SW 1271 (cell line): ENCODE measurements around the gene SELENOS.

Experiments used
- DNase-seq, 2 experiments: peaks; one replicate each; lab custom pipeline; 2025; lab: John Stamatoyannopoulos, UW

SELENOS gene

DNA sequence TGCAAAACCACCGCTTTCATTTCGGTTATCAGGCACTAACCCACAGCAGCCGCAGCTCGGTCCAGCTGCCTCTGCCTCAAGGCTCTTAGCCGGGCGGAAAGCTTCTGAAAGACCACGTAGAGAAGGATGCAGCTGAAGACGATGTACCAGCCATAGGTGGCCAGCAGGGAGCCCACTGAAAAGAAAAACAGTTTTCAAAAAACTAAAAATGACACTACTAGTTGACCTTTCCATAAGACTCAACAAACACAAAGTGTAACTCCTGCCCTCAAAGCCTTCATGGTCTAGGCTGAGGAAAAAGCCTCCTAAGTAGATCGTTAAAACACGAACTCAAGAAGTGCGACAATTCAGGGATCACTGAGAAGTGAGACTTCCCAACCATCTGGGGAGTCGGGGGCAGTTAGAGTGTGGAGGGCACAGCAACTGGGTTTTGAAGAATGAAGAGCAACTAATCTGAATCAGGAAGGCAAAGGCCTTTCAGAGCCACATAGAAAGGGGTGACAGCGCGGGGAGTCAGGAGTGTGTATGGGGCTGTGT, 716 bp downstream of the SELENOS start:
- peak in 1 of 2 experiments; percentile 48 for DNase-seq

GRCh38 chr15:101275018-101275417, 2.3 kb downstream of the SELENOS start:
- DNase-seq: no peak

GRCh38 chr15:101273534-101273933, 3.8 kb downstream of the SELENOS start:
- no peak for DNase-seq

GRCh38 chr15:101272584-101272983, 4.7 kb downstream of the SELENOS start:
- no peak for DNase-seq

- peak in 1 of 2 experiments; percentile 20 for DNase-seq
These were observed 7.6 kb downstream of the SELENOS start for GRCh38 chr15:101269479-101270223.

DNA sequence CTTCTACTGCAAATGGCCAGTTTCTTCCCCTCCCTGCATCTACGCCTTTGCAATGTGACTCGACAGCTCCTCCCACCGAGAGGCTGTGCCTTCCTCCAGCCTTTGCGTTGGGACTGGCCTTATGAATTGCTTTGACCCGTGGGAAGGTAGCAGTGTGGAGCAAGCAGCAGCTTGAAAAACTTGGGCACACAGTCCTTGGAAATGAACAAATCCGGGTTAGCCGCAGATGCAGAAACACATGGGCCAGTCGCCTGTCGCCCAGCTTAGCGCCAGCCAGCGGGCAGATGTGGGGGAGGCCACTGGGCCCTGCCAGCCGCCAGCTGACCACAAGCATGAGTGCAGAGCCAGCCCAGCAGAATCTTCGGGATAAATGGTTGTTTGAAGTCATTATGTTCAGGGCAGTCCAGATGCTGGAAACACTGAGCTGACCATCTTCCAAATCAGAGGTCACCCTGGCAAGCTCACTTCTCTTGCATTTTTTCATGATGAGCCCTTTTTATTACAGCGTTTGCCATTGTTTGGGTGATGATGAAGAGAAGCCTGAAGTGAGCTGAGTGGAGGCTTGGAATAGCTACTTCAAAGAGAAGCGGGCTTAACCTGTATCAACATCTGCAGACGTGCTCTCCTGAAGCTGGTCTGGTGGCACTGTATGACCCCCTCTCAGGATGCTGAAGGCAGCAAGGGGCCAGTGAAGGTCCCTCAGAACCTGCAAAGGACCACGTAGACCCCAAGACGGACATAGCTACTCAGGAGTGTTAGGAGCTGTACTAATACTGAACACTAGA, 9.8 kb downstream of the SELENOS start:
- no peak for DNase-seq

DNA sequence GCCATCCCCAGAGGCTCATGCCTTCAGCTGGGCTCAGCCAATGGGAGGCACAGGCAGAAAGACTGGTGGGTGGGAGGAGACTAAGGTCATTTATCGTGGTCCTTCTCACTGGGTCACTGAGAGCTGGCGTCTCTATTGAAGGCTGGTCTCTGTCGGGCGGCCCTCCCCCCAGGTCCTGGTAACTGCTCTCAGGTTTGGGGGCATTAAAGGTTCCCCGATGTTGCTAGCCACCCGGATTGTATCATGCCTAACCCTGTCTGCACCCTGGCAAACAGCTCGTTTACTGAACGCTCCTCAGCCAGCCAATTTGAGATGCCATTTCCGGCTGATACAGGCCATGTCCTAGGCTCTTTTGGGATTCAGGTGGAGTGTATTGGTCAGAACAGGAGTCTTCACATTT, 10.5 kb downstream of the SELENOS start:
- no peak for DNase-seq

- no peak for DNase-seq
These were observed 11.3 kb downstream of the SELENOS start for GRCh38 chr15:101266034-101266433.

DNA sequence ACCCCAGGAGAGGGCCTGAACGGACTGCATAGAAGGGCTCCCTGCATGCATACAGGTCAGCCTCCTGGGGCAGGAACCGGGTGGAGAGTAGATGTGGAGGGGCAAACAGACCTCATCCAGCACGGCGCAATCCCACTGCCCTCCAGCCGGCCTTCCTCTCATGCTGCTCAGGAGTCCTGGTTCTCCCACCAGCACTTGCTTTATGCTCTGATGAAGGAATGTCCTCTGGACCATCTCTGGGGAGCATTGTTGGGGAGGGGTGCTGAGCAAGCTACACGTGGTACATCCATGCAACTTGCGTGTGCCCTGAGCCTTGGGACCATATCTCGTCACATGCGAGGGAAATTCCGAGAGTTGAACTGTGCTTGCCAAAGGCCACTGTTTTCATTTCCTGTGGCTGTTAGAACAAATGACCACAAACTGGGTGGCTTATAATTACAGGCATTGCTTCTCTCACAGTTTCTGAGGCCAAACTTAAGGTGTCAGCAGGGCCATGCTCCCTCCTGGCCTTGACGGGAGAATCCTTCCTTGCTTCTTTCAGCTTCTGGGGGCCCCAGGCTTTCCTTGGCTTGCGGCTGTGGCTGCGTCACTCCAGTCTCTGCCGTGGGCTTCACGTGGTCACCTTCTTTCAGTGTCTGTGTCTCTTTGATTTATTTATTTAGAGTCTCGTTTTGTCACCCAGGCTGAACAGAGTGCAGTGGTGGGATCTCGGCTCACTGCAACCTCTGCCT, 12.2 kb downstream of the SELENOS start:
- no peak for DNase-seq

DNA sequence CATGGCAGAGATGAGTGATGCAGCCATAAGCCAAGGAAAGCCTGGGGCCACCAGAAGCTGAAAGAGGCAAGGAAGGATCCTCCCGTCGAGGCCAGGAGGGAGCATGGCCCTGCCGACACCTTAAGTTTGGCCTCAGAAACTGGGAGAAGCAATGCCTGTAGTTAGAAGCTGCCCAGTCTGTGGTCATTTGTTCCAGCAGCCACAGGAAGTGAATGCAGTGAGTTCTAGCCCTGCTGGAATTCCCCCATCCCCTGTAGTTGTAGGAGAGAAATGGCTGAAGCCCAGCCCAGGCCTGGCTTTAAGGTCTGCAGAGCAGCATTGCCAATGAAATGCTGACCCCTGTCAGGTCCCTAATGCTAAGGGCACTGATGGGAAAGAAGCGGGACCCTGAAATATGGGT, 13.3 kb downstream of the SELENOS start:
- DNase-seq: no peak

- no peak for DNase-seq
These were observed 14.7 kb downstream of the SELENOS start for GRCh38 chr15:101262551-101262950.

DNA sequence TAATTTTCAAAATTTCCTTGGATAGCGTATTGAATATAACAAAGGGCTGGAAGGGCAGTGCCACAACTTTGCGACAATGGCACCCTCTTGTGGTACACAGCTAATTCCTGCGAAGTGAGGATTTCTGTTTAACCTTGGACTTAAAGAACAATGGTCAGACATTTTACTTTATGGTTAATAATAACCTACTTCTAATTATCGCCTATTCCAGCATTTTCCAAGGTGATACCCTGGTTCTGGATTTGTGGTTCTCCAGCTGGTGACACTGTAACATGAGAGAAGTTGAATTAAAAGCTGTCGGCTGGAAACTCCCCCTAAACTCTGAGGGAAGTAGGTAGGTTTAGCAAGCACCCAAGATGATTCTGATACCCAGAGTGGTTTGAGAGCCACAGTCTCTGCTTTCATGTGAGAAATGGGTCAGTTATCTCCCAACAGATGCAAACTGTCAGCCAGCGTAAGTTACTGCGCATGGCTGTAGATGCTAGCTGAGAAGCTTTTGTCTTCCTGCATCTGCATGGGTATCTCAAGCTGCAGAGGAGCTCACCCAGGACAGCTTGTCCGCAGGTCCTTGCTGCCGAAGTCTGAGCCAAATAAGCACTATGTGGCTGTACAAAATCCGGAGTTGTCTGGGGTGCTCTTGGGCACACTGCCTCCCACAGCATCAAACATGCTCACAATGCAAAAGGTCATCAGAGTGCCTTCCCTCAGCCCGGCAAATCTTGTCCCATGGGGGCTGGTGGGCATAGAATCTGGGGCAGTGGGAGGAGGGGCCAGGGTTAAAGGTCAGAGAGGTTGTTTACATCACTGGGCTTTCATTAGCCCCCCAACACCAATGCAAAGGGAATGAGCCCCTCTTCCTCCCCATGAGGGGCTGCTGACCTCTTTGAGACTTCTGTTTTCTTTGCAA, 18.8 kb downstream of the SELENOS start:
- DNase-seq: peak in 1 of 2 experiments; percentile 79

DNA sequence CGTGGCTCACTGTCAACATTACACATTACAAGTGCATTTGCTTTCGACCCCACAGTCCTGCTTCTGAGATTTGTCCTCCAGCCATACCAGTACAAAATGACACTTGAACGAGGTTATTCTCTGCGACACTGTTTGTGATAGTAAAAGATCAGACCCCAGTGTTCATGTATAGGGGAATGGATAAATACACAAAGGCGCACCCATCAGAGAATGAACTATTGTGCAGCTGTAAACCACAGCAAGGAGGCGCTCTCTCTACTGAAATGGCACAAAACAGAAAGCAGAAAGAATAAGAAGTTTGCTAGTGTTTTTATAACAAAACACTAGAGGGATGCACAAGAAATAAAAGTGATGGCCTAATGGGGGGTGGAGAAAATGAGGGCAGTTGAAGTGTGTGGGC, 20.5 kb downstream of the SELENOS start:
- DNase-seq: peak in 1 of 2 experiments; percentile 32

DNA sequence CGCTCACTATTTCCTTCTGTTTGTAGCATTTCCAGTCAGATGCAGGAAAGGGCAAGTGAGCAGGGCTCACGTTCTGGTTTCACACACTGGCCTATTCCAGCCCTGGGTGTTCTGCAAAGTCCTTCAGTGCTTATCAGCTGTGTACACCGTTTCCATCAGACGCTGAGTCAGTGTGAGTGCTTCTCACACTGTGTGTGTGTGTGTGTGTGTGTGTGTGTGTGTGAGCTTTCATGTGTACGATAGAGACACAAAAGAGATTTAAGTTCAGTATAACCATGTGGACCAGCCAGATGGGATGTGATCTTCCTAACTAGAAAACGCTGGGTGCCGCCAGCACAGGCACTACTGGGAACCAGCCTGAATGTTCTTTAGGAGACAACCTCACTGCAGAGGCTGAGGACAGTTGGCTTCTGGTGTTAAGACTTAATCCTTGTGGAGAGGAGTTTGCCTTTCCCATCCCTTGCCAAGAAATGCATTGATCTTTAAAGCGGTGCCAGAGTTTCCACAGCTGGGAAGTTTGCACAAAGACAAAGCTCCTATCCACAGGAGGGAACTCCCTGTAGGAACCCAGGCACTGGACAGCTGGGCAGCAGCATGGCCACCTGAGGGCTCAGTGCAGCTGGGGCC, 21.6 kb downstream of the SELENOS start:
- DNase-seq: no peak

DNA sequence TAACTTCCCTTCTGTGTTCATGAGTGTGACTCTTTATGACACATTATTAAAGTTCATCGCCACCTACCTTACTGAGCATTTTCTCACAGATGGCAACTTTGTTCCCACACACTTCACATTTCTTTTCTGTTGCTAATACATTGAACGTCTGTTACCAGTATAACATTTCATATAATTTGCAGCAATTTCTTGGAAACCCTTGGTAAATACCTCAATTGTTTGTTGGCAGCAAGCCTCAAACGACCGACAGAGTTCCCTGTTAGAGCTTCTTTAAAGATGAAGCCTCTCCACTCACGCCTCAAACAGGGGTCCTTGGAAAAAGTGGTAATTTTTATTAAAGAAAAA, 22.3 kb downstream of the SELENOS start:
- no peak for DNase-seq

DNA sequence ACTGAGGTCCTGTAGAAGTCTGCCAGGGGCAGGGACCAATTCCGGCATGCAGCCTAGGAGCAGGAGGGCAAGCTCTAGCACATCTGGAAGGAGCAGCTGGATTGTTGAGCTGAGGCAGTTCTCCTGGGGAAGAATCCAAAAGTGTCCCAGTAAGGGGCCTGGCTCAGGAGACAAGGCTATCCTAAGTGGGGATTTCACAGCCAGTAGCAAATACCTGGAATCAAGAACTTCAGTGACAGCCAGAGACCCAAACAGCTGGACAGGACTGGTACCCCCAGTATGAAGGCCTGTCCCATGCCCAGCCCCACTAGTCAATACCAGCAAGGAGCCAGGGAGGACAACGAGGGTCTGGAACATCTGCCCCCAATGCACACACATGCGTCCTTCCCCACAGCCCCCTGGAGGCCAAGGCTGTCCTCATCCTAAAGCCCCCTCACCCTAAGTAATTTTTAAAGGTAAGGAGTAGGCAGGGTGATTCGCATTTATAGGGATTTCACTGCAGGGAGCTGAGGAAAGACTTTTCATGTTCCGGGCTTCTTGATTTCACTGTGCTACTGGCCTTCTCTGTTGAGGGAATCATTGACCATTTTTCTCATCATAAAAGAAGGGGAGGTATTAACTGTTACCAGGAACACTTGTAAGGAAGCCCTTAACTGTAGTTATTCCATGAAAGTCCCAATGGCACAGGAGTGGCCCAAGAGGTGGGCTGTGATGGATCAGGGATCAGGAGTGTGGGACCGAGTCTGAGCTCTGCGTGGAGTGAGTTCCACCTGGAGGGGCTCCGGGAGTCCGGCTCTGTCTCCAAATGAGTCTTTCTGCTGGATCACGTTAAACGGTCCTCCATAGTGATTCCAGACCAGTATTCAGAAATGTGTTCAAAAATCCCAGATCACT, 22.9 kb downstream of the SELENOS start:
- no peak for DNase-seq

DNA sequence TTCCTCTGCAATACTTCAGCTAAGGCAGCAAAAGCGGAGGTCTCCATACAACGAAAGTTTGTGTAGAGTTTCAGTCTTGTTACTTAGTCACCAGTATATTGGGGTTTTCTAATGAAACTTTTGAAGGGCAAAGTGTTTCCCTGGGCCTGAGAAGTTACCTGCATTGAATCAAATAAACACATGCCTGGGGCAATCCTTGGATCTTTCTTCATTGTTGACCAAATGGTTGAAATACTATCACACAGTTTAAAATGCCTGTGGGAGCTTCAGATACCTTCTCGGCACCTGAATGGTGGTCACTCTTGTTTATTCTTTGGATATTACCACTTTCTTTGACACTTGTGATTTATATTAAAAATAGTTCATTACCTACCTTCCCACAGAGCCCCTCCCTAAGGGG, 24.4 kb downstream of the SELENOS start:
- DNase-seq: no peak

GRCh38 chr15:101251830-101252820, 25.2 kb downstream of the SELENOS start, which contains the start of gene CHSY1:
TSS of gene CHSY1 (minus strand) at chr15:101252048. CDS start at chr15:101251456, 592 bp downstream.
- DNase-seq: peak; percentile 77 to 91
